ENCODE results near the gene HLA-DMA.

GRCh38 chr6:32940656-32941213, 12.2 kb downstream of the HLA-DMA start, which contains the start of gene HLA-DMB:
- TF ChIP-seq POLR2A (IDR thresholded peaks at IDR 0.05) (peak; percentile 32 to 41), CTCF (IDR thresholded peaks at IDR 0.05) (peak in 2 of 6 experiments; percentile 10 to 22)

Measured in Peyer's patch (tissue), 4 donors.